ENCODE data around the gene ZP1.

DNA sequence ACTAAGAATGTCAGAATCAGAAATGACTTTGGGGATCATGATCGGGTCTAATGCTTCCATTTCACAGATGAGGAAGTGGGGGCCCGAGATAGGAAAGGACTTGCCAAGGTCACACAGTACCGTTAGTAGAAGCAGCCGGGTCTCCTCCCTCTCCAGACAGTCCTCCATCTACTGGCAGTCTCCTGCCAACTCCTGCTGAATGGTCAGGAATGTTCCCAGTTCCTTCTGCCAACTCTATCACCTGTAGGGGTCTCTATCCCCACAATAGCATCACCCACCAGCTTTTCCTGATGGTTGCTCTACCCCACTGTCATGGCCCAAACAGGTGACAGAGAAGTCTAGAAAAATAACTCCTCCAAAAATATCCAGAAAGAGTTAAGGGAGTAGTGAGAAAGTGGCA lies 49.3 kb upstream of the ZP1 start:
- TF ChIP-seq, protein P1, sequence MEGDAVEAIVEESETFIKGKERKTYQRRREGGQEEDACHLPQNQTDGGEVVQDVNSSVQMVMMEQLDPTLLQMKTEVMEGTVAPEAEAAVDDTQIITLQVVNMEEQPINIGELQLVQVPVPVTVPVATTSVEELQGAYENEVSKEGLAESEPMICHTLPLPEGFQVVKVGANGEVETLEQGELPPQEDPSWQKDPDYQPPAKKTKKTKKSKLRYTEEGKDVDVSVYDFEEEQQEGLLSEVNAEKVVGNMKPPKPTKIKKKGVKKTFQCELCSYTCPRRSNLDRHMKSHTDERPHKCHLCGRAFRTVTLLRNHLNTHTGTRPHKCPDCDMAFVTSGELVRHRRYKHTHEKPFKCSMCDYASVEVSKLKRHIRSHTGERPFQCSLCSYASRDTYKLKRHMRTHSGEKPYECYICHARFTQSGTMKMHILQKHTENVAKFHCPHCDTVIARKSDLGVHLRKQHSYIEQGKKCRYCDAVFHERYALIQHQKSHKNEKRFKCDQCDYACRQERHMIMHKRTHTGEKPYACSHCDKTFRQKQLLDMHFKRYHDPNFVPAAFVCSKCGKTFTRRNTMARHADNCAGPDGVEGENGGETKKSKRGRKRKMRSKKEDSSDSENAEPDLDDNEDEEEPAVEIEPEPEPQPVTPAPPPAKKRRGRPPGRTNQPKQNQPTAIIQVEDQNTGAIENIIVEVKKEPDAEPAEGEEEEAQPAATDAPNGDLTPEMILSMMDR (IDR thresholded peaks at IDR 0.05; ENCODE audit: low read depth, low read length, poor library complexity, severe bottlenecking): no peak
- no peak for TF ChIP-seq EZH2phosphoT487 (IDR thresholded peaks at IDR 0.05; ENCODE audit: borderline replicate concordance, low read length)

Data from DOHH2 (cell line).